ACC112 (cell line): Measurements from ENCODE around the gene CADM1.

ENCODE experiments used
- H2AFZ ChIP-seq: fragments of 200-600 bp; sonication (generic); one replicate; pipeline ENCODE4 v1.6.0; 2017; ENCODE audit warnings: antibody characterized with exemption, low read length; ENCODE audit not compliant: unreplicated experiment
- H3K27ac ChIP-seq: fragments of 200-600 bp; sonication (generic); 2 replicates; pipeline ENCODE4 v1.5.1; 2014; ENCODE audit warnings: low read depth, mild to moderate bottlenecking, antibody characterized with exemption, low read length, moderate library complexity
- H3K27me3 ChIP-seq: fragments of 200-600 bp; sonication (generic); 2 replicates; pipeline ENCODE4 v1.6.1; 2014; ENCODE audit warnings: mild to moderate bottlenecking, antibody characterized with exemption, low read length, moderate library complexity, mixed read lengths; ENCODE audit not compliant: insufficient read depth
- H3K36me3 ChIP-seq: fragments of 200-600 bp; sonication (generic); 2 replicates; pipeline ENCODE4 v1.6.1; 2016; ENCODE audit warnings: mild to moderate bottlenecking, antibody characterized with exemption, low read length, moderate library complexity, mixed read lengths; ENCODE audit not compliant: insufficient read depth
- H3K4me1 ChIP-seq: fragments of 200-600 bp; sonication (generic); one replicate; pipeline ENCODE4 v1.6.1; 2016; ENCODE audit warnings: low read length, mixed read lengths; ENCODE audit not compliant: insufficient read depth, unreplicated experiment, control insufficient read depth
- H3K4me3 ChIP-seq: fragments of 200-600 bp; sonication (generic); 2 replicates; pipeline ENCODE4 v1.5.1; 2014; ENCODE audit warnings: mild to moderate bottlenecking, low read depth, low read length
- H3K79me2 ChIP-seq: fragments of 200-600 bp; sonication (generic); one replicate; pipeline ENCODE4 v1.6.0; 2016; ENCODE audit warnings: low read length; ENCODE audit not compliant: control insufficient read depth, unreplicated experiment, insufficient read depth

CADM1 gene

GRCh38 chr11:115423728-115424459 is 80.3 kb downstream of the CADM1 start:
- Histone ChIP-seq H3K4me1 (no peaks in the 10 kb centered on the region), H3K4me3 (no peak overlapping the region), H3K27me3 (no peaks in the 10 kb centered on the region), H3K79me2 (no peaks in the 10 kb centered on the region), H2AFZ (no peak overlapping the region), H3K36me3 (no peaks in the 10 kb centered on the region), H3K27ac (no peak overlapping the region)

DNA sequence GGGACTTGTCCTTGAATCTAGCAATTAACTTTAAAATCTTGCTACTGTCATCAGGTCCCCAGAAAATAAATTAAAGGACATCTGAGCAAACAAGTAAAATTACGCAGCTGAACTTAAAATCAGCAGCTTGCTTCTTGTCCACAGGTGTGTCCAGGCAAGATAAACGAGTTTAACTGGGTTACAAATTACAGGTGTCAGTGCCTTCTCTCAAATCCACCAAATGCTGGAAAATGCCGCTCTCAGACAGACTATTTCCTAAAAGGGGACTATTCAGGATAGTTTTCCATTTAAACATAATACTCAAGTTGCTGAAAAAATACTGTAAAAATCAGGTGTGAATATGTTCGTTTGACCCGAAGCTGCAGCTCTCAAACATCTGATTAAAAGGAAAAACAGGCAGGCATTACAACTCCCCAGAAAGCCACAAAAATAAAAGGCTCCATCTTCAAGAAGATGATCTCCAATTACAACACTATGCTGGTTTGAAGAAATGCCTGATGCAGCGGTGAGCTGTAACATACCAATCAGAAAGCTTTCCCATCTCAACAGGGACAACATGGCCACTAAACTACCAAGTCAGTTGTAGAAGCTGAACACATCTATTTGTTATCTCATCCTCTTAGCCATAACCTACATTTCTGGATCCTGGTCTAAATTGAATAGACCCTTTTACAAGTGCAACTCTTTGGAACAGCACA is 82.1 kb downstream of the CADM1 start:
- Histone ChIP-seq H3K79me2 (no peaks in the 10 kb centered on the region), H3K4me3 (no peak overlapping the region), H2AFZ (no peak overlapping the region), H3K27me3 (no peaks in the 10 kb centered on the region), H3K27ac (no peak overlapping the region), H3K4me1 (no peaks in the 10 kb centered on the region), H3K36me3 (no peaks in the 10 kb centered on the region)

GRCh38 chr11:115421352-115421991 is 82.7 kb downstream of the CADM1 start:
- H3K79me2 ChIP-seq: no peaks in the 10 kb centered on the region
- no peaks in the 10 kb centered on the region for H3K4me1 ChIP-seq
- no peaks in the 10 kb centered on the region for H3K36me3 ChIP-seq
- no peaks in the 10 kb centered on the region for H3K27me3 ChIP-seq
- H3K27ac ChIP-seq: no peak overlapping the region
- no peak overlapping the region for H3K4me3 ChIP-seq
- no peak overlapping the region for H2AFZ ChIP-seq

DNA sequence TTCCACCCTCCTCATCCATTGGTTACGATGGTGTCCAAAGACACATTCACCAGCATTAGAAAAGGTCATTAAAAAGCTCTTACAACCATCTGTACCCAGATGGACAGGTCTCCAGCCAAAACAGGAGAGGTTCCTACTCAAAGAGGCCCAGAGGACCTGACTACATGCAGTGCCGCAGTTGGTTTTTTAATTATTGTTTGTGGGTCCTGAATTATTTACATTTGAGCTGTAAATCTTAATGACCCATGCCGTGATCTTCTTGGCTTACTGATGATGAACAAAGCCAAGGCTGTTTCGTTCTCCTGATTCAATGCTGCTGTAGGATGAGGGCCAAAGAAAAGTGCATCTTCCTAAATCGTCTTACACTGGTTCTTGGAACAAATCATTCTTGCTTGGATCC is 83.7 kb downstream of the CADM1 start:
- H3K79me2 ChIP-seq: no peaks in the 10 kb centered on the region
- H3K27ac ChIP-seq: no peak overlapping the region
- H3K4me3 ChIP-seq: no peak overlapping the region
- no peaks in the 10 kb centered on the region for H3K36me3 ChIP-seq
- H3K27me3 ChIP-seq: no peaks in the 10 kb centered on the region
- H2AFZ ChIP-seq: no peak overlapping the region
- H3K4me1 ChIP-seq: no peaks in the 10 kb centered on the region

GRCh38 chr11:115418626-115419025 is 85.6 kb downstream of the CADM1 start:
- H3K36me3 ChIP-seq: no peaks in the 10 kb centered on the region
- no peaks in the 10 kb centered on the region for H3K4me1 ChIP-seq
- H3K27me3 ChIP-seq: no peaks in the 10 kb centered on the region
- no peak overlapping the region for H2AFZ ChIP-seq
- no peak overlapping the region for H3K4me3 ChIP-seq
- no peaks in the 10 kb centered on the region for H3K79me2 ChIP-seq
- no peak overlapping the region for H3K27ac ChIP-seq

GRCh38 chr11:115418081-115418480 is 86.1 kb downstream of the CADM1 start:
- Histone ChIP-seq H3K4me3 (no peak overlapping the region), H3K27ac (no peak overlapping the region), H3K4me1 (no peaks in the 10 kb centered on the region), H2AFZ (no peak overlapping the region), H3K79me2 (no peaks in the 10 kb centered on the region), H3K27me3 (no peaks in the 10 kb centered on the region), H3K36me3 (no peaks in the 10 kb centered on the region)

GRCh38 chr11:115411120-115411519 is 93.1 kb downstream of the CADM1 start:
- Histone ChIP-seq H3K27me3 (no peaks in the 10 kb centered on the region), H3K4me1 (no peaks in the 10 kb centered on the region), H2AFZ (no peak overlapping the region), H3K79me2 (no peaks in the 10 kb centered on the region), H3K27ac (no peak overlapping the region), H3K4me3 (no peak overlapping the region), H3K36me3 (no peaks in the 10 kb centered on the region)

GRCh38 chr11:115409691-115410220 is 94.5 kb downstream of the CADM1 start:
- Histone ChIP-seq H3K79me2 (no peaks in the 10 kb centered on the region), H3K36me3 (no peaks in the 10 kb centered on the region), H3K27me3 (no peaks in the 10 kb centered on the region), H3K4me1 (no peaks in the 10 kb centered on the region), H3K27ac (no peak overlapping the region), H3K4me3 (no peak overlapping the region), H2AFZ (no peak overlapping the region)

- no peaks in the 10 kb centered on the region for H3K27me3 ChIP-seq
- no peaks in the 10 kb centered on the region for H3K36me3 ChIP-seq
- H3K79me2 ChIP-seq: no peaks in the 10 kb centered on the region
- H3K27ac ChIP-seq: no peak overlapping the region
- no peak overlapping the region for H2AFZ ChIP-seq
- H3K4me3 ChIP-seq: no peak overlapping the region
- no peaks in the 10 kb centered on the region for H3K4me1 ChIP-seq
These were observed 95.0 kb downstream of the CADM1 start for GRCh38 chr11:115409116-115409670.

DNA sequence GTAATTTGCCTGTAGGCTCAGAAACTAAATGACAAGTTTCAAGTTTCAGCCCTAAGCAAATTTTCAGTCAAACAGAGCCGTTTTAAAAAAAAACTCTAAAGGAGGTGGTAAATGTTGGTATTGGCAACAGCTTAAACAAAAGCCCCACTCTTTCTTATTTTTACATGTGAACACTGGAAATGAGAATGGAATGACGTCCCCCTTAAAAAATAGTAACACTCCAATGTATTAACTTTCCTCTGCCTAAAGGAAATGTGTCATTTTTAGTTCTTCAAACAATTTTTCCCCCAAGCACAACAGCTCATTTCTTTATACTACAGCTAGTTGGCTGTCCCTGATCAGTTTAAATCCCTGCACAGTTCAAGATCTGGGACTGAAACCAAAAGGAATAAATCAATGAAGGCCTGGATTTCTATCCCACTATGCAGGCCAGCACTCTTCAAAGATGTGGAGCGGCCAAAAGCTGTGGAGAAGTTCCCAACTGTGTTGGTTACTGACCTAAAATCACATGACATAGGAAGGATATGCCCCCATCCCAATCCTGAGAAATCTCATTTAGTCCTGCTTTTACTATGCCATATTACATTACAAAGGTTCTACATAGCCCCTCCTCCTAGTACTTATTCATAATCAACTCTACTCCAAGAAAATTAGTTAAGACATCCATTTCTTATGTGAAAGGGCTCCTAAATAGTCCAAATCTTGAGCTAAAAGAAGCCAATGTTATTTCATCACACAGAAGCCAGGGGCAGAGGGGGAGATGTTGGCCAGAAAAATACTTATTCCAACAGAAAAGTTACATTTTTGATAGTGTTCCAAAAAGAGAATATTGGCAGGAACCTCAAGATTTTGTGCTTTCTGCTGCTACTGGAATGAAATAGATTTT is 95.9 kb downstream of the CADM1 start:
- H2AFZ ChIP-seq: no peak overlapping the region
- no peak overlapping the region for H3K4me3 ChIP-seq
- no peaks in the 10 kb centered on the region for H3K36me3 ChIP-seq
- H3K4me1 ChIP-seq: no peaks in the 10 kb centered on the region
- H3K79me2 ChIP-seq: no peaks in the 10 kb centered on the region
- no peak overlapping the region for H3K27ac ChIP-seq
- no peaks in the 10 kb centered on the region for H3K27me3 ChIP-seq
